Endothelial cell of umbilical vein (primary cell): ENCODE data around the gene PSKH1. TPM values are rescaled to one million over a fixed set of nuclear protein-coding genes. Genes with fewer than 3 reads are reported as not detected.

Experiments
- BruUV-seq: library from RNA; stranded (reverse); fragments of 400-500 nt; replicated peaks from 2 replicates; lab custom pipeline; 2021; lab: Mats Ljungman, UMichigan
- CTCF ChIA-PET: fragments of 300-600, 350-600 bp; sonication (Branson Sonifier 250); formaldehyde crosslinking; loops from one replicate; lab custom pipeline; 2021; ENCODE audit warnings: antibody characterized with exemption, inconsistent platforms; lab: Charles Lee
- POLR2A ChIA-PET: fragments of 300-600, 350-600 bp; sonication (Branson Sonifier 250); formaldehyde crosslinking; loops from one replicate; lab custom pipeline; 2021; ENCODE audit warnings: antibody characterized with exemption, inconsistent platforms; lab: Charles Lee
- DNase-seq: peaks from one replicate; pipeline ENCODE4 v3.0.0-alpha.2; 2011; ENCODE audit warnings: low read depth, low spot score
- FAIRE-seq: peaks from 2 replicates; lab custom pipeline; 2011; peaks lifted over from hg19 to GRCh38; lab: Jason Lieb, UNC
- H2AFZ ChIP-seq: 2 replicates; pipeline ENCODE4 v1.6.0; 2012; ENCODE audit warnings: low read depth, low read length, control low read depth, inconsistent platforms
- H3K27ac ChIP-seq: 2 replicates; pipeline ENCODE4 v1.5.1; 2011; ENCODE audit warnings: low read depth, mild to moderate bottlenecking, control low read depth, low read length, moderate library complexity; ENCODE audit not compliant: insufficient read depth
- H3K27me3 ChIP-seq, 2 experiments: 2 replicates each; pipeline versions ENCODE4 v1.6.0 to v1.6.1; 2011; ENCODE audit warnings: low read length in 2 of 2, mixed read lengths in 1 of 2; ENCODE audit not compliant: control insufficient read depth in 2 of 2, insufficient read depth in 2 of 2
- H3K36me3 ChIP-seq, 2 experiments: 2 replicates in 1 of 2; 3 replicates in 1 of 2; pipeline ENCODE4 v1.5.1; 2011; ENCODE audit warnings: low read length in 2 of 2, mild to moderate bottlenecking in 1 of 2, moderate library complexity in 1 of 2; ENCODE audit not compliant: control insufficient read depth in 2 of 2, insufficient read depth in 2 of 2; ENCODE audit errors: extremely low read depth in 1 of 2
- H3K4me1 ChIP-seq: 3 replicates; pipeline ENCODE4 v1.5.1; 2011; ENCODE audit warnings: mild to moderate bottlenecking, low read length; ENCODE audit not compliant: control insufficient read depth, insufficient read depth; ENCODE audit errors: extremely low read depth
- H3K4me2 ChIP-seq: 2 replicates; pipeline ENCODE4 v1.6.1; 2011; ENCODE audit warnings: low read length, control low read depth, mixed read lengths; ENCODE audit not compliant: insufficient read depth
- H3K4me3 ChIP-seq, 3 experiments: fragments of 200-600 bp in 1 of 3; sonication (generic), shearing (Covaris generic) in 1 of 3; replicated peaks in 1 of 3; 2 replicates each; pipeline ENCODE4 v1.5.1; 2011 to 2016; ENCODE audit warnings: control low read depth in 3 of 3, low read length in 3 of 3, mild to moderate bottlenecking in 2 of 3, inconsistent platforms in 1 of 3, low read depth in 1 of 3, moderate library complexity in 1 of 3; ENCODE audit not compliant: insufficient read depth in 1 of 3
- H3K79me2 ChIP-seq: 2 replicates; pipeline ENCODE4 v1.6.0; 2012; ENCODE audit warnings: low read length, inconsistent platforms; ENCODE audit not compliant: control insufficient read depth, insufficient read depth
- H3K9ac ChIP-seq: replicated peaks from 2 replicates; pipeline ENCODE3; 2011; ENCODE audit warnings: low read length, control low read depth; ENCODE audit not compliant: insufficient read depth; ENCODE audit errors: extremely low read depth
- H3K9me1 ChIP-seq: replicated peaks from 3 replicates; pipeline ENCODE4 v1.6.0; 2011; ENCODE audit warnings: mild to moderate bottlenecking, low read length; ENCODE audit not compliant: control insufficient read depth, insufficient read depth; ENCODE audit errors: extremely low read depth
- H3K9me3 ChIP-seq: replicated peaks from 2 replicates; pipeline ENCODE4 v1.5.1; 2012; ENCODE audit warnings: low read length, inconsistent platforms; ENCODE audit not compliant: control insufficient read depth, insufficient read depth
- H4K20me1 ChIP-seq: replicated peaks from 2 replicates; pipeline ENCODE3; 2011; ENCODE audit warnings: mild to moderate bottlenecking, low read length; ENCODE audit not compliant: control insufficient read depth, insufficient read depth; ENCODE audit errors: extremely low read depth
- CTCF ChIP-seq, 2 donors: IDR thresholded peaks; 1 replicate in 1 of 2; 2 replicates in 1 of 2; pipeline ENCODE4 v1.5.1; 2011; ENCODE audit warnings: low read length in 2 of 2, mild to moderate bottlenecking in 2 of 2, moderate library complexity in 2 of 2, control low read depth in 1 of 2, inconsistent platforms in 1 of 2, low read depth in 1 of 2; ENCODE audit not compliant: insufficient read depth in 1 of 2; ENCODE audit errors: extremely low read depth in 1 of 2
- EZH2 ChIP-seq: IDR thresholded peaks from 2 replicates; pipeline ENCODE4 v1.6.1; 2012; ENCODE audit warnings: borderline replicate concordance, low read depth, mild to moderate bottlenecking, moderate library complexity, low read length, inconsistent platforms; ENCODE audit not compliant: severe bottlenecking
- FOS ChIP-seq: IDR thresholded peaks from 2 replicates; pipeline ENCODE4 v1.6.1; 2011; ENCODE audit warnings: mild to moderate bottlenecking, low read length, moderate library complexity, borderline replicate concordance; ENCODE audit not compliant: insufficient read depth
- GATA2 ChIP-seq: IDR thresholded peaks from 2 replicates; pipeline ENCODE4 v1.7.0; 2011; ENCODE audit warnings: low read depth, mild to moderate bottlenecking, moderate library complexity, mixed read lengths, low read length; ENCODE audit not compliant: insufficient read length, insufficient read depth
- JUN ChIP-seq: IDR thresholded peaks from 2 replicates; pipeline ENCODE4 v1.6.1; 2011; ENCODE audit warnings: borderline replicate concordance, low read depth; ENCODE audit not compliant: insufficient read length, insufficient read depth
- MAX ChIP-seq: IDR thresholded peaks from 2 replicates; pipeline ENCODE4 v1.6.1; 2011; ENCODE audit not compliant: insufficient read depth, insufficient read length
- MYC ChIP-seq: IDR thresholded peaks from one replicate; pipeline ENCODE4 v1.6.1; 2011; ENCODE audit warnings: mild to moderate bottlenecking, low read depth, low read length
- POLR2A ChIP-seq: IDR thresholded peaks from 2 replicates; pipeline ENCODE4 v1.6.1; 2012; ENCODE audit warnings: low read depth, mild to moderate bottlenecking, control low read depth, low read length
- POLR2AphosphoS5 ChIP-seq: IDR thresholded peaks from 2 replicates; pipeline ENCODE4 v1.6.1; 2012; ENCODE audit warnings: low read depth, mild to moderate bottlenecking, control low read depth, low read length, moderate library complexity; ENCODE audit not compliant: insufficient read depth
- dilution Hi-C: fragments of 300-500 bp; cut with MboI; formaldehyde crosslinking; loops from one replicate; pipeline ENCODE4 v1.15.0; 2019; ENCODE audit warnings: low sequenced_read_pairs; ENCODE audit not compliant: extremely low pct_ligation_motif_present
- intact Hi-C: fragments of 100-400 bp; cut with micrococcal nuclease; formaldehyde crosslinking; loops from one replicate; pipeline ENCODE4 v1.10.0; 2022
- polyA plus RNA-seq, 4 experiments: library from polyadenylated mRNA; depleted of rRNA in 3 of 4; stranded (reverse) in 3 of 4; unstranded in 1 of 4; fragments of >200 nt; gene quantifications; 2 replicates each; pipeline versions ENCODE4 v1.2.1 to v1.2.3, GENCODE V29; 2011 to 2012; ENCODE audit warnings: missing spikeins in 1 of 4
- total RNA-seq: library from RNA; stranded (reverse); gene quantifications from 2 replicates; pipeline ENCODE4 v1.2.3, GENCODE V29; 2021

Gene PSKH1
- total and polyA plus RNA-seq, 2 donors (not counting 3 experiments of a cell fraction or from before 2014, with no cell fraction given): 25.9 to 42.6 TPM

- TF ChIP-seq POLR2A (no peak), EZH2 (no peak), MAX (no peak), FOS (no peak), CTCF (IDR thresholded peaks at IDR 0.05; ENCODE audit: extremely low read depth in 1 of 2, insufficient read depth in 1 of 2, low read depth in 1 of 2, low read length in 2 of 2) (no peak), GATA2 (no peak), JUN (no peak), POLR2AphosphoS5 (no peak), MYC (no peak)
These were observed 39.4 kb upstream of the PSKH1 start for GRCh38 chr16:67853670-67854069.

More at GRCh38 chr16:67853670-67854069, 39.4 kb upstream of the PSKH1 start:
- FAIRE-seq (no peak), DNase-seq (no peak)
- H3K9me1 ChIP-seq: no peaks in the 10 kb centered on the region
- no peak overlapping the region for H3K4me3 ChIP-seq
- no peak overlapping the region for H3K9ac ChIP-seq
- CTCF ChIA-PET: interaction anchor here (1.1 kb wide), 1 partner anchor 181 kb away, joined by 4 read pairs; no protein-coding TSS in a partner anchor
- H3K79me2 ChIP-seq: peaks cover 91% of the 10 kb centered on the region
- H3K27me3 ChIP-seq: no peaks in the 10 kb centered on the region
- intact Hi-C loops (no loop called here), dilution Hi-C loops (no loop called here)
- POLR2A ChIA-PET: no interaction called here
- peaks cover 9% of the 10 kb centered on the region for H3K4me1 ChIP-seq
- no peak overlapping the region for H3K27ac ChIP-seq
- H3K4me2 ChIP-seq: no peak overlapping the region
- no TSS peak for BruUV-seq
- no peaks in the 10 kb centered on the region for H4K20me1 ChIP-seq
- H2AFZ ChIP-seq: no peak overlapping the region
- H3K9me3 ChIP-seq: no peaks in the 10 kb centered on the region
- H3K36me3 ChIP-seq: peaks cover 0 to 3% of the 10 kb centered on the region in 2 experiments
